Suprapubic skin (tissue), 4 donors: ENCODE results near the gene MAPKAPK2.

Source experiments
- CTCF ChIP-seq, 2 donors: fragments of 200-600 bp in 1 of 2; fragments of 450-650 bp in 1 of 2; sonication (generic) in 1 of 2; IDR thresholded peaks; one replicate each; pipeline ENCODE4 v1.5.1; 2016 to 2019; ENCODE audit warnings: antibody characterized with exemption in 2 of 2, mild to moderate bottlenecking in 1 of 2, moderate library complexity in 1 of 2
- POLR2A ChIP-seq, 2 donors: fragments of 450-650 bp; IDR thresholded peaks; one replicate each; pipeline ENCODE4 v1.6.1; 2017; ENCODE audit warnings: antibody characterized with exemption in 2 of 2, mild to moderate bottlenecking in 2 of 2, moderate library complexity in 2 of 2
- POLR2AphosphoS5 ChIP-seq, 3 donors: sonication (generic); formaldehyde crosslinking; IDR thresholded peaks; one replicate each; pipeline ENCODE4 v1.6.1; 2017; ENCODE audit warnings: antibody characterized with exemption in 3 of 3

DNA sequence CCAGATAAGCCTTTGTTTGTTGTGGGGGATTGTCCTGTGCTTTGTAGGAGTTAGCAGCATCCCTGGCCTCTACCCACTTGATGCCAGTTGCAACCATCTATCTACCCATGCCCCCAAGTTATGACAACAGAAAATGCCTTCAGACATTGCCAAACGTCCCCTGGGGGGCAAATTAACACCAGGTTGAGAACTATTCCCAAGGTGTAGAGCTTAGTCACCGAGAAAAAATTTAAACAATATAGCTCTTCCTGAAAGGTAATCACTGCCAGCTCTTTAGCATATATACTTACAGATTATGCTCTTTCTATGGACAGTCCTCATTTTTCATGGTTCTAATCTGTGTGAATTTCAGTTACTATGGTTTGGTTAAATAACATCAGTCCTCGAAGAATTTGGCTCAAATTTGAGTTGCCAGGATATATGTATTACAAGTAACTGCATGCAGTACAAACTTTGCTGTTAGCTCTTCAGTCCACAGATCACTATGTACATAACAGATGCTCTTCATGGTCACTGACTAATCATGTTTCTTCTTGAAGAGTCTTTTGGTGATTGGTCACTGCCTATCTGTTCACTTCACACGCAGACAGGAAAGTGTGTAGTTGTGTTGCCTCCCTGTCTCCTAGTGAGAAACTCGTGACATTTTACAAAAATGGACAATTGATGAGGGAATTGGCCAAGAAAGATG lies 25.2 kb downstream of the MAPKAPK2 start:
- TF ChIP-seq POLR2AphosphoS5 (IDR thresholded peaks at IDR 0.05) (no peak), CTCF (IDR thresholded peaks at IDR 0.05) (no peak), POLR2A (IDR thresholded peaks at IDR 0.05) (no peak)
